Effector memory CD4-positive, alpha-beta T cell (primary cell): Measurements from ENCODE around the gene CAMTA1.

Experiments used
- DNase-seq, 3 donors: peaks; one replicate each; pipeline ENCODE4 v3.0.0-alpha.2; 2020
- H3K27ac ChIP-seq: 2 replicates; pipeline ENCODE4 v1.7.0; 2013; ENCODE audit warnings: mild to moderate bottlenecking, low read length, moderate library complexity; ENCODE audit not compliant: insufficient read depth, poor library complexity, severe bottlenecking
- H3K27me3 ChIP-seq: replicated peaks from 2 replicates; pipeline ENCODE4 v1.7.0; 2013; ENCODE audit warnings: mild to moderate bottlenecking, low read length; ENCODE audit not compliant: insufficient read depth, control insufficient read depth, poor library complexity, severe bottlenecking
- H3K36me3 ChIP-seq: 2 replicates; pipeline ENCODE4 v1.7.0; 2013; ENCODE audit warnings: mild to moderate bottlenecking, low read length, moderate library complexity; ENCODE audit not compliant: control insufficient read depth, insufficient read depth
- H3K4me1 ChIP-seq: 2 replicates; pipeline ENCODE4 v1.7.0; 2013; ENCODE audit warnings: low read length, mild to moderate bottlenecking; ENCODE audit not compliant: control insufficient read depth, insufficient read depth, poor library complexity, severe bottlenecking
- H3K4me3 ChIP-seq: 2 replicates; pipeline ENCODE4 v1.7.0; 2013; ENCODE audit warnings: low read length, low read depth, mild to moderate bottlenecking; ENCODE audit not compliant: insufficient read depth, poor library complexity, severe bottlenecking
- H3K9me3 ChIP-seq: 2 replicates; pipeline ENCODE4 v1.7.0; 2013; ENCODE audit warnings: mild to moderate bottlenecking, low read length, moderate library complexity; ENCODE audit not compliant: control insufficient read depth

CAMTA1 gene

GRCh38 chr1:7418442-7419080, 633.3 kb downstream of the CAMTA1 start:
- no peak overlapping the region for H3K4me3 ChIP-seq
- no peak overlapping the region for H3K27ac ChIP-seq
- H3K4me1 ChIP-seq: no peaks in the 10 kb centered on the region
- H3K27me3 ChIP-seq: no peaks in the 10 kb centered on the region
- H3K9me3 ChIP-seq: no peaks in the 10 kb centered on the region
- DNase-seq: no peak
- no peaks in the 10 kb centered on the region for H3K36me3 ChIP-seq

GRCh38 chr1:7420098-7420445, 634.8 kb downstream of the CAMTA1 start:
- H3K27me3 ChIP-seq: no peaks in the 10 kb centered on the region
- no peaks in the 10 kb centered on the region for H3K4me1 ChIP-seq
- H3K9me3 ChIP-seq: no peaks in the 10 kb centered on the region
- DNase-seq: no peak
- H3K27ac ChIP-seq: no peak overlapping the region
- H3K4me3 ChIP-seq: no peak overlapping the region
- H3K36me3 ChIP-seq: no peaks in the 10 kb centered on the region

- Histone ChIP-seq H3K27ac (no peak overlapping the region), H3K4me3 (no peak overlapping the region), H3K9me3 (no peaks in the 10 kb centered on the region), H3K4me1 (no peaks in the 10 kb centered on the region), H3K36me3 (no peaks in the 10 kb centered on the region), H3K27me3 (no peaks in the 10 kb centered on the region)
- DNase-seq: no peak
These were observed 635.3 kb downstream of the CAMTA1 start for GRCh38 chr1:7420470-7421100.

- Histone ChIP-seq H3K4me1 (no peaks in the 10 kb centered on the region), H3K36me3 (no peaks in the 10 kb centered on the region), H3K27me3 (no peaks in the 10 kb centered on the region), H3K27ac (no peak overlapping the region), H3K9me3 (no peaks in the 10 kb centered on the region), H3K4me3 (no peak overlapping the region)
- no peak for DNase-seq
These were observed 636.3 kb downstream of the CAMTA1 start for GRCh38 chr1:7421471-7422075.

GRCh38 chr1:7422081-7422480, 636.8 kb downstream of the CAMTA1 start:
- Histone ChIP-seq H3K9me3 (no peaks in the 10 kb centered on the region), H3K27me3 (no peaks in the 10 kb centered on the region), H3K4me3 (no peak overlapping the region), H3K4me1 (no peaks in the 10 kb centered on the region), H3K27ac (no peak overlapping the region), H3K36me3 (no peaks in the 10 kb centered on the region)
- DNase-seq: no peak

- Histone ChIP-seq H3K9me3 (no peaks in the 10 kb centered on the region), H3K4me3 (no peak overlapping the region), H3K4me1 (no peaks in the 10 kb centered on the region), H3K27me3 (no peaks in the 10 kb centered on the region), H3K27ac (no peak overlapping the region), H3K36me3 (no peaks in the 10 kb centered on the region)
- DNase-seq: no peak
These were observed 637.3 kb downstream of the CAMTA1 start for GRCh38 chr1:7422561-7422960.

GRCh38 chr1:7422966-7423365, 637.7 kb downstream of the CAMTA1 start:
- Histone ChIP-seq H3K36me3 (no peaks in the 10 kb centered on the region), H3K27ac (no peak overlapping the region), H3K27me3 (no peaks in the 10 kb centered on the region), H3K4me3 (no peak overlapping the region), H3K4me1 (no peaks in the 10 kb centered on the region), H3K9me3 (no peaks in the 10 kb centered on the region)
- DNase-seq: no peak

GRCh38 chr1:7424352-7424890, 639.2 kb downstream of the CAMTA1 start:
- H3K9me3 ChIP-seq: no peaks in the 10 kb centered on the region
- no peak for DNase-seq
- no peaks in the 10 kb centered on the region for H3K4me1 ChIP-seq
- no peaks in the 10 kb centered on the region for H3K27me3 ChIP-seq
- H3K4me3 ChIP-seq: no peak overlapping the region
- no peaks in the 10 kb centered on the region for H3K36me3 ChIP-seq
- no peak overlapping the region for H3K27ac ChIP-seq

GRCh38 chr1:7425229-7425628, 640.0 kb downstream of the CAMTA1 start:
- Histone ChIP-seq H3K4me3 (no peak overlapping the region), H3K36me3 (no peaks in the 10 kb centered on the region), H3K9me3 (no peaks in the 10 kb centered on the region), H3K27ac (no peak overlapping the region), H3K4me1 (no peaks in the 10 kb centered on the region), H3K27me3 (no peaks in the 10 kb centered on the region)
- no peak for DNase-seq

GRCh38 chr1:7425771-7426170, 640.5 kb downstream of the CAMTA1 start:
- Histone ChIP-seq H3K4me1 (no peaks in the 10 kb centered on the region), H3K27me3 (no peaks in the 10 kb centered on the region), H3K4me3 (no peak overlapping the region), H3K9me3 (no peaks in the 10 kb centered on the region), H3K36me3 (no peaks in the 10 kb centered on the region), H3K27ac (no peak overlapping the region)
- no peak for DNase-seq
